Breast epithelium (tissue), 4 donors: ENCODE results near the gene CCL7. TPM values are rescaled to one million over a fixed set of nuclear protein-coding genes. Genes with fewer than 3 reads are reported as not detected.

Experiments
- DNase-seq, 2 donors: peaks; one replicate each; pipeline ENCODE4 v3.0.0-alpha.2; 2019; ENCODE audit warnings: low spot score in 2 of 2
- H3K27ac ChIP-seq, 2 donors: fragments of 200-600 bp; sonication (generic) in 1 of 2; one replicate each; pipeline ENCODE4 v1.5.1; 2016 to 2019; ENCODE audit warnings: mild to moderate bottlenecking in 1 of 2
- H3K27me3 ChIP-seq, 2 donors: fragments of 200-600 bp; sonication (generic) in 1 of 2; one replicate each; pipeline versions ENCODE4 v1.5.1 to v1.6.0; 2017 to 2019; ENCODE audit warnings: control low read depth in 1 of 2, mild to moderate bottlenecking in 1 of 2
- H3K36me3 ChIP-seq: fragments of 200-600 bp; one replicate; pipeline ENCODE4 v1.5.1; 2019
- H3K4me1 ChIP-seq, 2 donors: fragments of 200-600 bp; sonication (generic); one replicate each; pipeline ENCODE4 v1.5.1; 2016 to 2019; ENCODE audit warnings: control low read depth in 1 of 2
- H3K4me3 ChIP-seq, 3 donors: fragments of 200-600 bp; sonication (generic); 1 replicate in 2 of 3; 2 replicates in 1 of 3; pipeline ENCODE4 v1.5.1; 2016 to 2019; ENCODE audit warnings: mild to moderate bottlenecking in 3 of 3, moderate library complexity in 2 of 3
- H3K9me3 ChIP-seq, 2 donors: fragments of 200-600 bp; sonication (generic) in 1 of 2; one replicate each; pipeline ENCODE4 v1.5.1; 2016 to 2019; ENCODE audit warnings: control low read depth in 1 of 2
- POLR2A ChIP-seq: fragments of 450-650 bp; IDR thresholded peaks from one replicate; pipeline ENCODE4 v1.6.1; 2016; ENCODE audit warnings: antibody characterized with exemption, mild to moderate bottlenecking, moderate library complexity
- POLR2AphosphoS5 ChIP-seq, 3 donors: sonication (generic); formaldehyde crosslinking; IDR thresholded peaks; one replicate each; pipeline ENCODE4 v1.6.1; 2017; ENCODE audit warnings: antibody characterized with exemption in 3 of 3
- intact Hi-C: fragments of 100-400 bp; cut with DNase I; formaldehyde crosslinking; loops from one replicate; pipeline ENCODE4 v1.15.1; 2023; ENCODE audit warnings: low total_unique reads
- total RNA-seq, 3 donors: library from RNA; depleted of rRNA; stranded (reverse); fragments of >200 nt; gene quantifications; one replicate each; pipeline ENCODE4 v1.1.0, GENCODE V29; 2016
- TF ChIP-seq, protein P1 (sequence below), 3 donors: fragments of 450-650 bp; IDR thresholded peaks; one replicate each; pipeline ENCODE4 v1.5.1; 2016 to 2017; ENCODE audit warnings: antibody characterized with exemption in 3 of 3, mild to moderate bottlenecking in 3 of 3, moderate library complexity in 3 of 3

Gene CCL7
- total RNA-seq, result not detected

DNA sequence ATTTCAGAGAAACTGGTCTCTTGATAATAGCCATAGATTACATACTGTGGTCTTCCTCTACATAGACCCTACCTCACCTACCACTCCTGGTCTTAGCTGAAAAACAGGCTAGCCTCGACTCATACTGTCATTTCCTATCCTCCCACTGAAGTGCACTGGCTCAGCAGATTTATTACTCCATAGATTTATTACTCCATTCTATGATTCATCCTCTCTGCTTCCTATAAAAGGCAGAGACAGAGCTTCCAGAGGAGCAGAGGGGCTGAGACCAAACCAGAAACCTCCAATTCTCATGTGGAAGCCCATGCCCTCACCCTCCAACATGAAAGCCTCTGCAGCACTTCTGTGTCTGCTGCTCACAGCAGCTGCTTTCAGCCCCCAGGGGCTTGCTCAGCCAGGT, at the start of gene CCL7:
Gene CCL7, plus strand, starts transcription at position 253 of the 400 bp plus-strand sequence. Its CDS starts 70 bp downstream, at position 323.
- Histone ChIP-seq H3K9me3 (no peaks in the 10 kb centered on the region), H3K27me3 (no peaks in the 10 kb centered on the region), H3K27ac (no peak within 1 kb of the TSS), H3K4me3 (no peak within 1 kb of the TSS), H3K4me1 (no peaks in the 10 kb centered on the region), H3K36me3 (no peaks in the 10 kb centered on the region)
- intact Hi-C loops, result loop anchor here (5.0 kb wide), 1 partner anchor 113 kb away; no protein-coding TSS in a partner anchor
- no peak for DNase-seq
- TF ChIP-seq POLR2AphosphoS5 (IDR thresholded peaks at IDR 0.05) (no peak), POLR2A (no peak)
- TF ChIP-seq, protein P1, sequence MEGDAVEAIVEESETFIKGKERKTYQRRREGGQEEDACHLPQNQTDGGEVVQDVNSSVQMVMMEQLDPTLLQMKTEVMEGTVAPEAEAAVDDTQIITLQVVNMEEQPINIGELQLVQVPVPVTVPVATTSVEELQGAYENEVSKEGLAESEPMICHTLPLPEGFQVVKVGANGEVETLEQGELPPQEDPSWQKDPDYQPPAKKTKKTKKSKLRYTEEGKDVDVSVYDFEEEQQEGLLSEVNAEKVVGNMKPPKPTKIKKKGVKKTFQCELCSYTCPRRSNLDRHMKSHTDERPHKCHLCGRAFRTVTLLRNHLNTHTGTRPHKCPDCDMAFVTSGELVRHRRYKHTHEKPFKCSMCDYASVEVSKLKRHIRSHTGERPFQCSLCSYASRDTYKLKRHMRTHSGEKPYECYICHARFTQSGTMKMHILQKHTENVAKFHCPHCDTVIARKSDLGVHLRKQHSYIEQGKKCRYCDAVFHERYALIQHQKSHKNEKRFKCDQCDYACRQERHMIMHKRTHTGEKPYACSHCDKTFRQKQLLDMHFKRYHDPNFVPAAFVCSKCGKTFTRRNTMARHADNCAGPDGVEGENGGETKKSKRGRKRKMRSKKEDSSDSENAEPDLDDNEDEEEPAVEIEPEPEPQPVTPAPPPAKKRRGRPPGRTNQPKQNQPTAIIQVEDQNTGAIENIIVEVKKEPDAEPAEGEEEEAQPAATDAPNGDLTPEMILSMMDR (IDR thresholded peaks at IDR 0.05), result no peak

DNA sequence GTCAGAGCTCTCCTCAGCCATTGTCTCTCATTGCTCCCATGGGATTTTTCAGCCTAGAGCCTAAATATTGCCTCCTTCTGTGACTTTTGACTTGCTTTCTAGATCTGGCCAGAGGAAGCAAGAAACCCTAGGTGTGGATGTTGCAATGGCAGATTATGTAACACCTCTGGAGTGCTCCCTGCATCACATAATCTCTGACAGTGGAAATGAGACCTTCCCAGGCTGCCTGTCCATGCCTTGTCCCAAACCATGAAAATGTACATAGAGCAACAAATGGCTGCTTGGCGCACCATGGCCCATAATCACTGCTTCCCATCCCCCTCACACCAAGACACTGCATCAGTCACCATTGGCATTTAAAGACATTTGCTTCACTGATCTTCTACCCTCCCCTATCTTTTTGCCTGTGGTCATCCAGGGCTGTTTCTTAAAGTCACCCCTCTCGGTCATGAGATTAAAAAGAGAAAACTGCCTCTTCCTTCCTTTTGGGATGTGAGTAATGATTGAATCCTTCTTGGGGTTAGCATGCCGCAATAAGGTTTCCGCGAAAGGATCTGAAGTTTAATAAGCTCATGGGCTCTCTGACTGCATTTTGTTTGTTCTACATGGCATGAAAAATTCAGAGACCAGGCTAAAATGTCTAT, 49.1 kb upstream of the CCL7 start:
- Histone ChIP-seq H3K27ac (no peak overlapping the region), H3K36me3 (no peaks in the 10 kb centered on the region), H3K9me3 (no peaks in the 10 kb centered on the region), H3K4me1 (no peaks in the 10 kb centered on the region), H3K27me3 (no peaks in the 10 kb centered on the region), H3K4me3 (no peak overlapping the region)
- DNase-seq, result no peak
- intact Hi-C loops, result no loop called here
- TF ChIP-seq, protein P1 (IDR thresholded peaks at IDR 0.05), result no peak

DNA sequence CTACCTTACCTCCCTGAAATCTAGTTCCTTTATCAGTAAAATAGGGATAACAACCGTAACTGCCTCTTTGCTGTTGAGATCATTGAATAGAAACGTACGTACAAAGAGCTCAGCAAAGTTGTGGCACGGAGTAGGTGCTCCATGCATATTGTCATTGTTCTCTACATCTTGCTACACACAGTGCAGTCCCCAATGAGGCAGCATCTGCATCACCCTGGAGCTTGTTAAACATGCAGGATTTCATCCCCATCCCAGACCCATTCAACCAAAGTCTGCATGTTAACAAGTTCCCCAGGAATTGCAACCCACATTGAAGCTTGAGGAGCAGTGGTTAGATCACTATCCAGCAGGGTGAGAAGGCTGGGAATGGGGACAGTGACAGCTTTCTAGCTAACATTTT, 48.6 kb upstream of the CCL7 start:
- Histone ChIP-seq H3K27me3 (no peaks in the 10 kb centered on the region), H3K4me3 (no peak overlapping the region), H3K27ac (no peak overlapping the region), H3K36me3 (no peaks in the 10 kb centered on the region), H3K9me3 (no peaks in the 10 kb centered on the region), H3K4me1 (no peaks in the 10 kb centered on the region)
- TF ChIP-seq POLR2A, result no peak
- TF ChIP-seq, protein P1 (IDR thresholded peaks at IDR 0.05), result no peak
- TF ChIP-seq POLR2AphosphoS5 (IDR thresholded peaks at IDR 0.05), result no peak
- intact Hi-C loops, result no loop called here
- DNase-seq, result no peak

DNA sequence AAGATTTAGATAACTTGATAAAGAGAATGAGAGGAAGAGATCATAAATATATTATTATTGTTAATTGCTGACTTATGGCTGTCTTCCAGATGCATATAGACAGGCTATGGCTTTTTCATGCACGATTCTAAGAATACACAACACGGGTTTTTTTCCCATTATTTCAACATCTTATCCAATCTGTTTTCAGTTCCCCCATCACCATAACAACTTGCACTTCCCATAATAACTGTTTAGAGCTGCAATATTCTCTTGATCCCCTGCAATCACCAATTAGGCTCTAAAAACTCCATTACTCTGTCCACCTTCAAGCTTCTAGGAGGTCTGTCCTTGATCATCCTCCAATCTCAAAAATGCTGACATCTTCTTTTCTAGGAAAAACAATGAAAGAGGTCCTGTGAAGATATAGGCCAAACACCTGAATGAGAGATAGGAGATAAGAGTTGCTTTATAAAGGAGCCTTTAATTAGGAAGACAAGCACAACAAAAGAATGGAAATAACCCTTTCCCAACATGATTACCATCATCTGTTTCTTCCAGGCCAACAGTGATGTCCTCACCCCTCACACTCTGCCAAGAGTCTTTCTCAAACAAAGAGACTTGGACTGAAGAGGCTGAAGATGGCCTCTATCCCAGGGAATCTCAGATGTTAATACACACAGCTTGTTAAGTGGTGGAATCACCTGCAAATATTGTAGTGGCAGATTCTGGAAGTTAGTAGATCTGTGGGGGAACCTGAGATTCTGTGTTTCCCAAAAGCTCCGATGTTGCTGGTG, 47.1 kb upstream of the CCL7 start:
- intact Hi-C loops, result no loop called here
- Histone ChIP-seq H3K27ac (no peak overlapping the region), H3K27me3 (no peaks in the 10 kb centered on the region), H3K9me3 (no peaks in the 10 kb centered on the region), H3K36me3 (no peaks in the 10 kb centered on the region), H3K4me1 (no peaks in the 10 kb centered on the region), H3K4me3 (no peak overlapping the region)
- TF ChIP-seq POLR2AphosphoS5 (IDR thresholded peaks at IDR 0.05), result no peak
- no peak for DNase-seq

DNA sequence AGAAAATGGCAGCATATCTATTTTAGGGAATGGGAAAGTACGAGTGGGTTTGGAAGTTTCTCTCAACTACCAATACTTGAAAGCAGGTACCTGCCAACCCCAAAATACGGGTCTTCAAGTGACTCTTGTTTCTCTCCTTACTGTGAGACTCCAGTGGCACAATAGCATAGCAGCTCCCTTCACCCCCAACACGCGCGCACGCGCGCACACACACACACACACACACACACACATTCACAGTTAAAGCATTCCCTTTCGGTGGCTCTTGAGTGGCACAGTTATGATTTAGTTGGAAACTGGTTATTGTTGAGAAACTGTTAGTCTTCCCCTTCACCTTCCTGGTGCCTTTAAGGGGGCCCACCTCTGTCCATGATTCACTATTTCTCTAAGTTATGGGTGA, 45.0 kb upstream of the CCL7 start:
- no peak overlapping the region for H3K4me3 ChIP-seq
- TF ChIP-seq POLR2A, result no peak
- TF ChIP-seq, protein P1 (IDR thresholded peaks at IDR 0.05), result no peak
- no peak for TF ChIP-seq POLR2AphosphoS5 (IDR thresholded peaks at IDR 0.05)
- no peaks in the 10 kb centered on the region for H3K27me3 ChIP-seq
- H3K9me3 ChIP-seq, result no peaks in the 10 kb centered on the region
- H3K4me1 ChIP-seq, result no peaks in the 10 kb centered on the region
- intact Hi-C loops, result no loop called here
- no peaks in the 10 kb centered on the region for H3K36me3 ChIP-seq
- DNase-seq, result no peak
- no peak overlapping the region for H3K27ac ChIP-seq
